Esophagus muscularis mucosa (tissue), 4 donors: ENCODE results near the gene BANF1. TPM values are rescaled to one million over a fixed set of nuclear protein-coding genes. Genes with fewer than 3 reads are reported as not detected.

ENCODE experiments used
- DNase-seq: peaks from one replicate; pipeline ENCODE4 v3.0.0-alpha.2; 2017; ENCODE audit errors: extremely low spot score
- H3K27ac ChIP-seq, 4 donors: fragments of 200-600 bp; sonication (generic); replicated peaks in 1 of 4; 1 replicate in 3 of 4; 2 replicates in 1 of 4; pipeline ENCODE4 v1.5.1; 2016 to 2019; ENCODE audit warnings: mild to moderate bottlenecking in 1 of 4
- H3K27me3 ChIP-seq, 4 donors: fragments of 200-600 bp; sonication (generic); one replicate each; pipeline versions ENCODE4 v1.5.1 to v1.6.0; 2016 to 2019
- H3K36me3 ChIP-seq, 4 donors: fragments of 200-600 bp; sonication (generic); one replicate each; pipeline ENCODE4 v1.5.1; 2016 to 2019
- H3K4me1 ChIP-seq, 4 donors: fragments of 200-600 bp; sonication (generic); one replicate each; pipeline ENCODE4 v1.5.1; 2016 to 2019
- H3K4me3 ChIP-seq, 4 donors: fragments of 200-600 bp; sonication (generic); 1 replicate in 2 of 4; 2 replicates in 2 of 4; pipeline ENCODE4 v1.5.1; 2016 to 2019; ENCODE audit warnings: mild to moderate bottlenecking in 4 of 4, moderate library complexity in 1 of 4
- H3K9me3 ChIP-seq, 4 donors: fragments of 200-600 bp; sonication (generic); 1 replicate in 3 of 4; 2 replicates in 1 of 4; pipeline ENCODE4 v1.5.1; 2016 to 2019
- EP300 ChIP-seq: sonication (generic); formaldehyde crosslinking; IDR thresholded peaks from one replicate; pipeline ENCODE4 v1.6.1; 2017; ENCODE audit warnings: antibody characterized with exemption
- POLR2A ChIP-seq: fragments of 450-650 bp; IDR thresholded peaks from one replicate; pipeline ENCODE4 v1.6.1; 2017; ENCODE audit warnings: antibody characterized with exemption, moderate library complexity, mild to moderate bottlenecking, low read depth
- POLR2AphosphoS5 ChIP-seq, 2 donors: sonication (generic); formaldehyde crosslinking; IDR thresholded peaks; one replicate each; pipeline ENCODE4 v1.6.1; 2017; ENCODE audit warnings: antibody characterized with exemption in 2 of 2
- WGBS: methylation state at CpG from one replicate; pipeline ENCODE4 v1.1.5; 2018; 5-methylcytosine and 5-hydroxymethylcytosine counted together
- intact Hi-C: fragments of 100-400 bp; cut with DNase I; formaldehyde crosslinking; loops from one replicate; pipeline ENCODE4 v1.15.1; 2023
- total RNA-seq, 4 donors: library from RNA; depleted of rRNA; stranded (reverse); fragments of >200 nt; gene quantifications; one replicate each; pipeline versions ENCODE4 v1.1.0 to v1.2.1, GENCODE V29; 2016
- TF ChIP-seq, protein P1 (sequence below), 3 experiments: fragments of 200-600 bp in 2 of 3; fragments of 450-650 bp in 1 of 3; sonication (generic) in 2 of 3; IDR thresholded peaks; one replicate each; pipeline ENCODE4 v1.5.1; 2017 to 2019; ENCODE audit warnings: antibody characterized with exemption in 3 of 3, mild to moderate bottlenecking in 2 of 3, moderate library complexity in 1 of 3

BANF1 gene
- total RNA-seq, 4 donors from 2014 or later = 46.9 to 72.5 (median 57.9) TPM

DNA sequence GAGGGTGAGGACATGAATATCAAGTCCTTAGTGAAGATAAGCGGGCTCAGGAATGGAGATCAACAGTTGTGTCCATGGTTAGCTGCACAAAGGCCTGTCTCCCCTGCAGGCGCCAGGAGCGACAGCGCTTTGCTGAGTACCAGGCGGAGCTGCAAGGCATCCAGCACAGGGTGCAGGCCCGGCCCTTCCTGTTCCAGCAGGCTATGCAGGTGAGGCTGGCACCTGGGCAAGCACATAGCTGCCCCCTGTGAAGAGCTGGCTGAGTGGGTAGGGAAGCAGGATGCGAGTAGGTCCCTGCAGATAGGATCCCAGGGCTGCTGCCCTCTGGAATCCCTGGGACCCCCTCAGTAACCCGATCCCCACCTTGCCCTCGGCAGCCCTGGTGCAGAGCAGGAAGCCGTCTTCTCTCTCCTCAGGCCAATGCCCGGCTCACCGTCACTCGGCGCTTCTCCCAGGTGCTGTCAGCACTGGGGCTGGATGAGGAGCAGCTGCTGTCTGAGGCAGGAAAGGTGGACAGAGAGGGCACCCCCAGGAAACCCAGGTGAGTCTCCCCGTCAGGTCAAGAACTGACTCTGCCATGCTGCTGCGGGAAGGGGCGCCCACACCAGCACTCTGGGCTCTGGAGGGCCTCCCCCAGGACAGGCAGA is 43.4 kb upstream of the BANF1 start:
- intact Hi-C loops = loop anchor here (5.0 kb wide), 1 partner anchor 37 kb away; no protein-coding TSS in a partner anchor

DNA sequence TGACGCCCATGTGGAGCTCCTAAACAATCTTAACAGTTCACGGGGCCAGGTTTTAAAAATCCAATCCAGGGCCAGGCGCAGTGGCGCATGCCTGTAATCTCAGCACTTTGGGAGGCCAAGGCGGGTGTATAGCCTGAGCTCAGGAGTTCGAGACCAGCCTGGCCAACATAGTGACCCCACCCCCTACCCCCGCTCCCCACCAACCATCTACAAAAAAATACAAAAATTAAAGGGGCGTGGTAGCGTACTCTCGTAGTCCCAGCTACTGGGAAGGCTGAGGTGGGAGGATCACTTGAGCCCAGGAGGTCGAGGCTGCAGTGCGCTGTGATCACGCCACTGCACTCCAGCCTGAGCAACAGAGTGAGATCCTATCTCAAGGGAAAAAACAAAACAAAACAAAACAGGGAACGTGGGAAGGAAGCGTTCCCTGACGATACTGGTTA is 41.5 kb upstream of the BANF1 start:
- DNase-seq = no peak
- peaks cover 17 to 25% (median 21%) of the 10 kb centered on the region in 4 donors for H3K36me3 ChIP-seq
- intact Hi-C loops = loop anchor here (1.0 to 5.0 kb wide), 2 partner anchors 41 to 73 kb away; partner anchors contain the start of genes BANF1, EIF1AD and FIBP
- H3K4me3 ChIP-seq = peak overlapping the region; percentile 92 to 99 (median 96)
- peaks cover 0 to 19% (median 0%) of the 10 kb centered on the region in 4 donors for H3K27me3 ChIP-seq
- H3K9me3 ChIP-seq = no peaks in the 10 kb centered on the region
- 46% methylated on average over 13 of the region's 16 CpGs for WGBS
- H3K27ac ChIP-seq = peak overlapping the region; percentile 84 to 92 (median 91)
- peaks cover 23 to 34% (median 32%) of the 10 kb centered on the region in 4 donors for H3K4me1 ChIP-seq
- no peak for TF ChIP-seq EP300
- TF ChIP-seq POLR2A = no peak
- TF ChIP-seq POLR2AphosphoS5 (IDR thresholded peaks at IDR 0.05) = no peak
- TF ChIP-seq, protein P1, sequence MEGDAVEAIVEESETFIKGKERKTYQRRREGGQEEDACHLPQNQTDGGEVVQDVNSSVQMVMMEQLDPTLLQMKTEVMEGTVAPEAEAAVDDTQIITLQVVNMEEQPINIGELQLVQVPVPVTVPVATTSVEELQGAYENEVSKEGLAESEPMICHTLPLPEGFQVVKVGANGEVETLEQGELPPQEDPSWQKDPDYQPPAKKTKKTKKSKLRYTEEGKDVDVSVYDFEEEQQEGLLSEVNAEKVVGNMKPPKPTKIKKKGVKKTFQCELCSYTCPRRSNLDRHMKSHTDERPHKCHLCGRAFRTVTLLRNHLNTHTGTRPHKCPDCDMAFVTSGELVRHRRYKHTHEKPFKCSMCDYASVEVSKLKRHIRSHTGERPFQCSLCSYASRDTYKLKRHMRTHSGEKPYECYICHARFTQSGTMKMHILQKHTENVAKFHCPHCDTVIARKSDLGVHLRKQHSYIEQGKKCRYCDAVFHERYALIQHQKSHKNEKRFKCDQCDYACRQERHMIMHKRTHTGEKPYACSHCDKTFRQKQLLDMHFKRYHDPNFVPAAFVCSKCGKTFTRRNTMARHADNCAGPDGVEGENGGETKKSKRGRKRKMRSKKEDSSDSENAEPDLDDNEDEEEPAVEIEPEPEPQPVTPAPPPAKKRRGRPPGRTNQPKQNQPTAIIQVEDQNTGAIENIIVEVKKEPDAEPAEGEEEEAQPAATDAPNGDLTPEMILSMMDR (IDR thresholded peaks at IDR 0.05) = no peak

More for the DNA sequence above, 43.4 kb upstream of the BANF1 start:
- no peak for TF ChIP-seq EP300
- TF ChIP-seq POLR2AphosphoS5 (IDR thresholded peaks at IDR 0.05) = no peak
- TF ChIP-seq, protein P1 (IDR thresholded peaks at IDR 0.05) = no peak
- TF ChIP-seq POLR2A = no peak
- 76% methylated on average over 7 of the region's 17 CpGs for WGBS
- H3K27ac ChIP-seq = no peak overlapping the region
- peaks cover 21 to 27% (median 26%) of the 10 kb centered on the region in 4 donors for H3K4me1 ChIP-seq
- DNase-seq = no peak
- H3K4me3 ChIP-seq = no peak overlapping the region
- peaks cover 0 to 38% (median 4%) of the 10 kb centered on the region in 4 donors for H3K27me3 ChIP-seq
- no peaks in the 10 kb centered on the region for H3K9me3 ChIP-seq
- peaks cover 0 to 5% (median 2%) of the 10 kb centered on the region in 4 donors for H3K36me3 ChIP-seq

DNA sequence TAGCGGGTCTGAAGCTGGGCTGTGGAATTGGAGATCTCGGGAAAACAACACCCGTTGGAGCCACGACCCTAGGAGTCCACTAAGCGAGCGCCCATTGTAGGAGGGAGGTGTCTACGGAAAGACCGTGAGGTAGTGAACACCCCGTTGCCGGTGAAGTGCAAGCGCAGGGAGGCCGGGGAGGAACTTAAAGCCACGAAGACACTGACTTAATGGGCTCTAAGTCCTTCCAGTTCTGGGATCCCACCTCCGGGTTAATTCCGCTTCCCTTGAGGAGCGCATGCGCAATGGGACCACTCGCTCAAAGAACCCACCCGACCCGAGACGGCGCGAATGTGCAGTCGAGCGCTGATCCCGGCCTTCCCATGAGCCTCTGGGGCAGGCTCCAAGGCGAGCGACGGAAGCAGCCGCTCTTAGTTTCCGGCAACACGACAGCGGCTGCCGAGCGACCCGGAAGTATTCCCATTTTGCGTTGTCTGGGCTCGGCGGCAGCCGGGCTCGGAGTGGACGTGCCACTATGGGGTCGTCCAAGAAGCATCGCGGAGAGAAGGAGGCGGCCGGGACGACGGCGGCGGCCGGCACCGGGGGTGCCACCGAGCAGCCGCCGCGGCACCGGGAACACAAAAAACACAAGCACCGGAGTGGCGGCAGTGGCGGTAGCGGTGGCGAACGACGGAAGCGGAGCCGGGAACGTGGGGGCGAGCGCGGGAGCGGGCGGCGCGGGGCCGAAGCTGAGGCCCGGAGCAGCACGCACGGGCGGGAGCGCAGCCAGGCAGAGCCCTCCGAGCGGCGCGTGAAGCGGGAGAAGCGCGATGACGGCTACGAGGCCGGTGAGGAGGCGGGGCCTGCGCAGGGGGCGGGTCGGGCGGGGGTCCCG is 40.8 kb upstream of the BANF1 start, which contains the start of gene SART1:
Gene SART1 (plus strand): TSS at position 468 of the 874 bp plus-strand sequence. CDS start 47 bp downstream, at position 515.
- Histone ChIP-seq H3K4me3 (peak within 1 kb of the TSS; percentile 92 to 99 (median 96)), H3K27me3 (peaks cover 0 to 12% (median 0%) of the 10 kb centered on the region in 4 donors), H3K27ac (peak within 1 kb of the TSS; percentile 84 to 92 (median 91)), H3K9me3 (no peaks in the 10 kb centered on the region), H3K36me3 (peaks cover 24 to 31% (median 28%) of the 10 kb centered on the region in 4 donors), H3K4me1 (peaks cover 23 to 34% (median 32%) of the 10 kb centered on the region in 4 donors)
- WGBS = under 1% methylated on average over 35 of the region's 97 CpGs
- intact Hi-C loops = loop anchor here (1.0 to 5.0 kb wide), 2 partner anchors 41 to 73 kb away; partner anchors contain the start of genes BANF1, EIF1AD and FIBP
- TF ChIP-seq, protein P1 (IDR thresholded peaks at IDR 0.05) = peak in 1 of 3 experiments; percentile 43
- TF ChIP-seq POLR2AphosphoS5 (IDR thresholded peaks at IDR 0.05) (peak; percentile 89 to 99), EP300 (no peak), POLR2A (peak; percentile 18)
- peak; percentile 99 for DNase-seq

DNA sequence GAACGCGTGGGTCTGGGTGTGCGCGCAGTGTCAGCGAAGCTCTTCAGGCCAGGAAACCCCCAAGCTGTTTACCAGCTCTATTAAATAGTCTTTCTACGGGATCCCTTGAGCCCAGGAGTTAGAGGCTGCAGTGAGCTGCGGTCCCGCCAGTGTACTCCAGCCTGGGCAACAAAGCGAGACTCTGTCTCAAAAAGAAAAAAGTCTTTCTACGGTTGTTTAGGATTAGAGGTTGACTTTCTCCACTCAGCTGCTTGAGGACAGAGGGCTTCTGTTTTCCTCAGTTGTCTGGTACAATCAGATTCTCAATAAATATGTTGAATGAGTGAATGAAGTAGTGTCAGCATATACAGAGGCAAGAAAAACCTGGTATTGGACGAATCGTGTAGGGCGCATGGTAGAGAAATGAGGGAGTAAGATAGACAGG is 40.1 kb upstream of the BANF1 start:
- Histone ChIP-seq H3K4me1 (peaks cover 23 to 34% (median 32%) of the 10 kb centered on the region in 4 donors), H3K9me3 (no peaks in the 10 kb centered on the region)
- intact Hi-C loops = loop anchor here (5.0 kb wide), 1 partner anchor 40 kb away; the partner anchor contains the start of genes BANF1 and EIF1AD

More for the DNA sequence above, 40.1 kb upstream of the BANF1 start:
- Histone ChIP-seq H3K4me3 (peak overlapping the region; percentile 92 to 99 (median 96)), H3K27me3 (peaks cover 0 to 6% (median 0%) of the 10 kb centered on the region in 4 donors), H3K27ac (peak overlapping the region; percentile 84 to 92 (median 91)), H3K36me3 (peaks cover 30 to 38% (median 34%) of the 10 kb centered on the region in 4 donors)
- WGBS = 5% methylated on average over 13 of the region's 13 CpGs
- TF ChIP-seq, protein P1 (IDR thresholded peaks at IDR 0.05) = no peak
- TF ChIP-seq POLR2AphosphoS5 (IDR thresholded peaks at IDR 0.05) = no peak
- no peak for TF ChIP-seq POLR2A
- no peak for TF ChIP-seq EP300
- no peak for DNase-seq
